Loucy (cell line): ENCODE measurements around the gene PKD1.

Source experiments
- CTCF ChIP-seq: fragments of 200-600 bp; sonication (generic); conservative IDR thresholded peaks from 2 replicates; pipeline ENCODE4 v1.5.1; 2014; ENCODE audit warnings: mild to moderate bottlenecking, antibody characterized with exemption, low read length
- EZH2phosphoT487 ChIP-seq: fragments of 200-600 bp; IDR thresholded peaks from 2 replicates; pipeline ENCODE4 v1.6.1; 2018; ENCODE audit warnings: antibody characterized with exemption, mild to moderate bottlenecking, moderate library complexity, borderline replicate concordance

- TF ChIP-seq CTCF: no peak
- TF ChIP-seq EZH2phosphoT487: no peak
These were observed 39.6 kb downstream of the PKD1 start for GRCh38 chr16:2095918-2096582.
